ENCODE measurements around the gene SENP6.
"Not testable (repeated sequence)": the region's sequence is repeated elsewhere in the genome, so short reads cannot be mapped to it uniquely, and the experiment has no call there.

DNA sequence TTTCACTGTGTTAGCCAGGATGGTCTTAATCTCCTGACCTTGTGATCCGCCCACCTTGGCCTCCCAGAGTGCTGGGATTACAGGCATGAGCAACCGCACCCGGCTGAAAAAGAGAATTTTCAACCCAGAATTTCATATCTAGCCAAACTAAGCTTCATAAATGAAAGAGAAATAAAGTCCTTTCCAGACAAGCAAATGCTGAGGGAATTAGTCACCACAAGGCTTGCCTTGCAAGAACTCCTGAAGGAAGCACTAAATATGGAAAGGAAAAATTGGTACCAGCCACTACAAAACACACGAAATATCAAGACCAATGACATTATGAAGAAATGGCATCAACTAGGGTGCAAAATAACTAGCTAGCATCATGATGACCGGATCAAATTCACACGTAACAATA is 31.0 kb upstream of the SENP6 start:
- TF ChIP-seq, protein P1, sequence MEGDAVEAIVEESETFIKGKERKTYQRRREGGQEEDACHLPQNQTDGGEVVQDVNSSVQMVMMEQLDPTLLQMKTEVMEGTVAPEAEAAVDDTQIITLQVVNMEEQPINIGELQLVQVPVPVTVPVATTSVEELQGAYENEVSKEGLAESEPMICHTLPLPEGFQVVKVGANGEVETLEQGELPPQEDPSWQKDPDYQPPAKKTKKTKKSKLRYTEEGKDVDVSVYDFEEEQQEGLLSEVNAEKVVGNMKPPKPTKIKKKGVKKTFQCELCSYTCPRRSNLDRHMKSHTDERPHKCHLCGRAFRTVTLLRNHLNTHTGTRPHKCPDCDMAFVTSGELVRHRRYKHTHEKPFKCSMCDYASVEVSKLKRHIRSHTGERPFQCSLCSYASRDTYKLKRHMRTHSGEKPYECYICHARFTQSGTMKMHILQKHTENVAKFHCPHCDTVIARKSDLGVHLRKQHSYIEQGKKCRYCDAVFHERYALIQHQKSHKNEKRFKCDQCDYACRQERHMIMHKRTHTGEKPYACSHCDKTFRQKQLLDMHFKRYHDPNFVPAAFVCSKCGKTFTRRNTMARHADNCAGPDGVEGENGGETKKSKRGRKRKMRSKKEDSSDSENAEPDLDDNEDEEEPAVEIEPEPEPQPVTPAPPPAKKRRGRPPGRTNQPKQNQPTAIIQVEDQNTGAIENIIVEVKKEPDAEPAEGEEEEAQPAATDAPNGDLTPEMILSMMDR (IDR thresholded peaks at IDR 0.05) = not testable (repeated sequence)
- not testable (repeated sequence) for TF ChIP-seq POLR2A (IDR thresholded peaks at IDR 0.05)
